Mucosa of descending colon (tissue), 3 donors: Measurements from ENCODE around the gene NFAM1. TPM values are rescaled to one million over a fixed set of nuclear protein-coding genes. Genes with fewer than 3 reads are reported as not detected.
A peak's percentile ranks its signal among the peaks of the same experiment; 100 is the strongest.

Source experiments
- ATAC-seq: fragments of 200-7000 bp; cut with Tn5 transposase; one replicate; pipeline ENCODE4 v1.9.1; 2020; ENCODE audit warnings: mild to moderate bottlenecking, moderate library complexity
- DNase-seq, 3 donors: peaks; one replicate each; pipeline ENCODE4 v3.0.0-alpha.2; 2020
- H3K36me3 ChIP-seq: fragments of 200-600 bp; one replicate; pipeline ENCODE4 v1.8.0; 2021; ENCODE audit warnings: low read depth, mild to moderate bottlenecking
- H3K4me1 ChIP-seq: fragments of 200-600 bp; one replicate; pipeline ENCODE4 v1.8.0; 2021; ENCODE audit warnings: low read depth, mild to moderate bottlenecking
- H3K4me3 ChIP-seq: fragments of 200-600 bp; one replicate; pipeline ENCODE4 v1.8.0; 2021; ENCODE audit warnings: mild to moderate bottlenecking
- H3K9me3 ChIP-seq: fragments of 200-600 bp; one replicate; pipeline ENCODE4 v1.8.0; 2021; ENCODE audit warnings: mild to moderate bottlenecking
- intact Hi-C, 2 donors: fragments of 100-400 bp; cut with DNase I in 1 of 2; cut with micrococcal nuclease in 1 of 2; formaldehyde crosslinking; loops; one replicate each; pipeline versions ENCODE4 v1.11.0 to v1.11.1; 2022; cut with DNase I, micrococcal nuclease
- long read RNA-seq, 2 donors: library from polyadenylated mRNA; unstranded; transcript quantifications; one replicate each; pipeline ENCODE4 v2.0.0, GENCODE V29; 2019 to 2021
- total RNA-seq, 3 donors: library from RNA; stranded (reverse); fragmentation: NEBNext Ultra II Directional in 2 of 3; extraction: Animal tissue kit (Norgen Biotek cat#: 25700) in 2 of 3; gene quantifications; one replicate each; pipeline versions ENCODE4 v1.2.1 to v1.2.4, GENCODE V29; 2021 to 2023
- TF ChIP-seq, protein P1 (sequence below): fragments of 200-600 bp; IDR thresholded peaks from one replicate; pipeline ENCODE4 v1.8.0; 2022; ENCODE audit warnings: antibody characterized with exemption, mild to moderate bottlenecking
- donor health status: DM: no; HTN: no; CAD: no; lungs with moderate emphysema.
- donor health status: DM: no; HTN: no; CAD: no.
- donor health status: DM: no; HTN: yes; CAD: no.

The NFAM1 gene, protein sequence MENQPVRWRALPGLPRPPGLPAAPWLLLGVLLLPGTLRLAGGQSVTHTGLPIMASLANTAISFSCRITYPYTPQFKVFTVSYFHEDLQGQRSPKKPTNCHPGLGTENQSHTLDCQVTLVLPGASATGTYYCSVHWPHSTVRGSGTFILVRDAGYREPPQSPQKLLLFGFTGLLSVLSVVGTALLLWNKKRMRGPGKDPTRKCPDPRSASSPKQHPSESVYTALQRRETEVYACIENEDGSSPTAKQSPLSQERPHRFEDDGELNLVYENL
- total RNA-seq, result 1 to 10 TPM in 2 of 3 donors, under 1 TPM in 1; 0.46 to 3.1 (median 2.9) TPM
- long read RNA-seq, donor 1, full-length matches to known transcripts, result 2 of 3 reads
- long read RNA-seq, donor 1, partial matches to known transcripts, result 0 of 3 reads
- long read RNA-seq, donor 1, other reads (novel, unspliced or antisense), result 1 of 3 reads
- long read RNA-seq, donor 2, result 0 reads

GRCh38 chr22:42432020-42432596 lies at the start of gene NFAM1:
Gene NFAM1, minus strand, starts transcription at chr22:42432403. Its CDS starts 46 bp downstream, at chr22:42432357.
- no peaks in the 10 kb centered on the region for H3K36me3 ChIP-seq
- ATAC-seq (peak; percentile 49), DNase-seq (peak; percentile 29 to 71 (median 43))
- H3K4me1 ChIP-seq, result no peaks in the 10 kb centered on the region
- TF ChIP-seq, protein P1, sequence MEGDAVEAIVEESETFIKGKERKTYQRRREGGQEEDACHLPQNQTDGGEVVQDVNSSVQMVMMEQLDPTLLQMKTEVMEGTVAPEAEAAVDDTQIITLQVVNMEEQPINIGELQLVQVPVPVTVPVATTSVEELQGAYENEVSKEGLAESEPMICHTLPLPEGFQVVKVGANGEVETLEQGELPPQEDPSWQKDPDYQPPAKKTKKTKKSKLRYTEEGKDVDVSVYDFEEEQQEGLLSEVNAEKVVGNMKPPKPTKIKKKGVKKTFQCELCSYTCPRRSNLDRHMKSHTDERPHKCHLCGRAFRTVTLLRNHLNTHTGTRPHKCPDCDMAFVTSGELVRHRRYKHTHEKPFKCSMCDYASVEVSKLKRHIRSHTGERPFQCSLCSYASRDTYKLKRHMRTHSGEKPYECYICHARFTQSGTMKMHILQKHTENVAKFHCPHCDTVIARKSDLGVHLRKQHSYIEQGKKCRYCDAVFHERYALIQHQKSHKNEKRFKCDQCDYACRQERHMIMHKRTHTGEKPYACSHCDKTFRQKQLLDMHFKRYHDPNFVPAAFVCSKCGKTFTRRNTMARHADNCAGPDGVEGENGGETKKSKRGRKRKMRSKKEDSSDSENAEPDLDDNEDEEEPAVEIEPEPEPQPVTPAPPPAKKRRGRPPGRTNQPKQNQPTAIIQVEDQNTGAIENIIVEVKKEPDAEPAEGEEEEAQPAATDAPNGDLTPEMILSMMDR, result no peak
- no peaks in the 10 kb centered on the region for H3K9me3 ChIP-seq
- no peak within 1 kb of the TSS for H3K4me3 ChIP-seq
- intact Hi-C loops, result loop anchor here in 1 of 2 donors (10.0 kb wide), 1 partner anchor 267 kb away; no protein-coding TSS in a partner anchor

DNA sequence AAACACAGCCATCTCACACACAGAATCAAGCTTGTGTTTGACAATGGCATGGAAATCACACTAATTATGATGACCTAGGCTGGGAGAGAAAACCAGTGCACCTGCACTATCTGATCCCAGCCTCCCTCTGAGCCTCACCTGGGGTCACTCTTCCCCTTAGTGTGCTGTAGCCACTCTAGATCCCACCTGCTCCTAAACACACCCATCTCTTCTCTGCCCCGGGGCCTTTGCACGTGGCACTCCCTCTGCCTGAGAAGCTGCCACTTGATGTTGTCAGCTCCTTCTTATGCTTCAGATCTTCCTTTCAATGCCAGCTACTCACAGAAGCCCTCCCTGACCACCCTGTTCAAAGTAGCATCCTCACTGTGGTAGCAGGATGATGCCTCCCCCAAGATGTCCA lies 42.9 kb upstream of the NFAM1 start:
- no peaks in the 10 kb centered on the region for H3K36me3 ChIP-seq
- no peaks in the 10 kb centered on the region for H3K4me1 ChIP-seq
- TF ChIP-seq, protein P1, result no peak
- intact Hi-C loops, result no loop called here
- no peak overlapping the region for H3K4me3 ChIP-seq
- ATAC-seq (no peak), DNase-seq (no peak)
- no peaks in the 10 kb centered on the region for H3K9me3 ChIP-seq

GRCh38 chr22:42473484-42474193 lies 41.4 kb upstream of the NFAM1 start:
- no peak overlapping the region for H3K4me3 ChIP-seq
- no peaks in the 10 kb centered on the region for H3K4me1 ChIP-seq
- peak; percentile 69 for ATAC-seq
- intact Hi-C loops, result no loop called here
- DNase-seq, result peak in 1 of 3 donors; percentile 66
- TF ChIP-seq, protein P1, result peak; percentile 44
- H3K9me3 ChIP-seq, result no peaks in the 10 kb centered on the region
- H3K36me3 ChIP-seq, result no peaks in the 10 kb centered on the region

DNA sequence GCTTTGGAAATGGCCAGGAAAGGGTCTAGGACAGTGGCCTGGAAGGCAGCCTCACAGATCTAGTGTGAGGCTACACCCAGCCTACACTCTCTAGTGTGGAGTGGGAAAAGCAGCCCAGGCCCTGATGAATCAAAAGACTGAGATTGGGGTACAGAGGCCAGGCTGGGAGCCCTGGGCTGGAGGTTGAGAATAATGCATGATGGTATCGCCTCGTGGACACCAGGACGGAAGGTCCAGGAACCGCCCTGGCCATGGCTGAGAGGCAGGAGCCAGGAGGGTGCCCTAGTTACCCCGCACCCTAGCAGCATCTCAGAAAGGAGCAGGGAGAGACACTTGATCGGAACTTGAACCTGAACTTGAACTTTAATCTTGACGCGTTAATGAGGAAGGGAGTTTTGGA lies 40.5 kb upstream of the NFAM1 start:
- Histone ChIP-seq H3K9me3 (no peaks in the 10 kb centered on the region), H3K4me3 (no peak overlapping the region), H3K36me3 (no peaks in the 10 kb centered on the region), H3K4me1 (no peaks in the 10 kb centered on the region)
- intact Hi-C loops, result no loop called here
- TF ChIP-seq, protein P1, result no peak
- DNase-seq (no peak), ATAC-seq (no peak)

DNA sequence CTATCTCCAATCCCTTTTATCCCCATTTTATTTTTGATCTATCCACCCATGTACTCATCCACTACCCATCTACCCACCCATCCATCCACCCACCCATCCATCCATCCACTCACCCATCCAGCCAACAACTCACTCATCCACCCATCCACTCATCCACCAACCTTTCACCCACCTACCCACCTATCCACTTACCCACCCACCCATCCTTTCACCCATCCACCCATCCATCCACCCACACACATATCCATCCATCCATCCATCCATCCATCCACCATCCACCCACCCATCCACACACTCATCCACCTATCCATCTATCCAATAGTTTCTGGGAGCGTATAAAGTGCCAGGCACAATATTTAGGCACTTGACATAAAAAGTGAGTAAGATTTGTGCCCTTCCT lies 39.2 kb upstream of the NFAM1 start:
- Histone ChIP-seq H3K4me3 (no peak overlapping the region), H3K36me3 (no peaks in the 10 kb centered on the region), H3K9me3 (no peaks in the 10 kb centered on the region), H3K4me1 (no peaks in the 10 kb centered on the region)
- DNase-seq, result no peak
- intact Hi-C loops, result no loop called here
- no peak for ATAC-seq
- TF ChIP-seq, protein P1, result no peak
